Thyroid gland (tissue), 4 donors: ENCODE results near the gene SLC9A7.

Experiments used
- CTCF ChIP-seq, 6 experiments: fragments of 200-600 bp in 3 of 6; fragments of 450-650 bp in 3 of 6; sonication (generic) in 3 of 6; IDR thresholded peaks; one replicate each; pipeline ENCODE4 v1.5.1; 2016 to 2019; ENCODE audit warnings: antibody characterized with exemption in 6 of 6, mild to moderate bottlenecking in 2 of 6, inconsistent platforms in 1 of 6, moderate library complexity in 1 of 6
- POLR2A ChIP-seq, 2 donors: fragments of 450-650 bp; IDR thresholded peaks; one replicate each; pipeline ENCODE4 v1.6.1; 2017; ENCODE audit warnings: antibody characterized with exemption in 2 of 2, mild to moderate bottlenecking in 2 of 2, moderate library complexity in 1 of 2

GRCh38 chrX:46707274-46707965 lies 51.5 kb downstream of the SLC9A7 start:
- no peak for TF ChIP-seq CTCF (IDR thresholded peaks at IDR 0.05)
- no peak for TF ChIP-seq POLR2A (IDR thresholded peaks at IDR 0.05)
